Adrenal gland (tissue), 5 donors: ENCODE data around the gene METTL2B.
"Not testable (repeated sequence)": the region's sequence is repeated elsewhere in the genome, so short reads cannot be mapped to it uniquely, and the experiment has no call there.

ENCODE experiments used
- POLR2A ChIP-seq, 2 donors: fragments of 450-650 bp; IDR thresholded peaks; one replicate each; pipeline ENCODE4 v1.6.1; 2017; ENCODE audit warnings: antibody characterized with exemption in 2 of 2, mild to moderate bottlenecking in 2 of 2, moderate library complexity in 1 of 2
- TF ChIP-seq, protein P1 (sequence below), 6 experiments: fragments of 450-650 bp in 4 of 6; fragments of 200-600 bp in 2 of 6; sonication (generic) in 1 of 6; IDR thresholded peaks; 1 replicate in 5 of 6; 2 replicates in 1 of 6; pipeline versions ENCODE4 v1.5.1 to v1.8.0; 2016 to 2021; ENCODE audit warnings: antibody characterized with exemption in 6 of 6, mild to moderate bottlenecking in 2 of 6, moderate library complexity in 1 of 6
- donor health status: DM: no; HTN: no; CAD: no.

GRCh38 chr7:128531955-128532478 lies 55.5 kb downstream of the METTL2B start:
- TF ChIP-seq, protein P1, sequence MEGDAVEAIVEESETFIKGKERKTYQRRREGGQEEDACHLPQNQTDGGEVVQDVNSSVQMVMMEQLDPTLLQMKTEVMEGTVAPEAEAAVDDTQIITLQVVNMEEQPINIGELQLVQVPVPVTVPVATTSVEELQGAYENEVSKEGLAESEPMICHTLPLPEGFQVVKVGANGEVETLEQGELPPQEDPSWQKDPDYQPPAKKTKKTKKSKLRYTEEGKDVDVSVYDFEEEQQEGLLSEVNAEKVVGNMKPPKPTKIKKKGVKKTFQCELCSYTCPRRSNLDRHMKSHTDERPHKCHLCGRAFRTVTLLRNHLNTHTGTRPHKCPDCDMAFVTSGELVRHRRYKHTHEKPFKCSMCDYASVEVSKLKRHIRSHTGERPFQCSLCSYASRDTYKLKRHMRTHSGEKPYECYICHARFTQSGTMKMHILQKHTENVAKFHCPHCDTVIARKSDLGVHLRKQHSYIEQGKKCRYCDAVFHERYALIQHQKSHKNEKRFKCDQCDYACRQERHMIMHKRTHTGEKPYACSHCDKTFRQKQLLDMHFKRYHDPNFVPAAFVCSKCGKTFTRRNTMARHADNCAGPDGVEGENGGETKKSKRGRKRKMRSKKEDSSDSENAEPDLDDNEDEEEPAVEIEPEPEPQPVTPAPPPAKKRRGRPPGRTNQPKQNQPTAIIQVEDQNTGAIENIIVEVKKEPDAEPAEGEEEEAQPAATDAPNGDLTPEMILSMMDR (IDR thresholded peaks at IDR 0.05), result not testable (repeated sequence)
- TF ChIP-seq POLR2A (IDR thresholded peaks at IDR 0.05), result peak in 1 of 2 donors; percentile 27
